Kidney (tissue), 14 donors: Measurements from ENCODE around the gene HSD17B4. TPM values are rescaled to one million over a fixed set of nuclear protein-coding genes. Genes with fewer than 3 reads are reported as not detected.
"Not testable (repeated sequence)": the region's sequence is repeated elsewhere in the genome, so short reads cannot be mapped to it uniquely, and the experiment has no call there.

Experiments used
- DNase-seq, 5 donors: peaks; one replicate each; pipeline ENCODE4 v3.0.0-alpha.2; 2013 to 2020
- FAIRE-seq: peaks from 2 replicates; lab custom pipeline; 2012; peaks lifted over from hg19 to GRCh38; lab: Jason Lieb, UNC
- H3K27ac ChIP-seq, 2 donors: one replicate each; pipeline ENCODE4 v1.7.0; 2013; ENCODE audit warnings: low read depth in 2 of 2, low read length in 2 of 2, inconsistent platforms in 1 of 2
- H3K27me3 ChIP-seq: one replicate; pipeline ENCODE4 v1.7.1; 2013; ENCODE audit warnings: low read length, inconsistent platforms; ENCODE audit not compliant: control insufficient read depth, insufficient read depth
- H3K36me3 ChIP-seq, 3 donors: one replicate each; pipeline versions ENCODE4 v1.7.0 to v1.7.1; 2013; ENCODE audit warnings: low read length in 3 of 3, control low read depth in 1 of 3, inconsistent platforms in 1 of 3; ENCODE audit not compliant: insufficient read depth in 3 of 3, control insufficient read depth in 2 of 3
- H3K4me1 ChIP-seq, 3 donors: one replicate each; pipeline versions ENCODE4 v1.7.0 to v1.7.1; 2013; ENCODE audit warnings: low read length in 3 of 3, inconsistent platforms in 1 of 3, low read depth in 1 of 3; ENCODE audit not compliant: control insufficient read depth in 2 of 3, insufficient read depth in 2 of 3
- H3K4me3 ChIP-seq, 3 donors: one replicate each; pipeline versions ENCODE4 v1.7.0 to v1.8.1; 2013; ENCODE audit warnings: low read length in 3 of 3, control low read depth in 1 of 3, inconsistent platforms in 1 of 3
- H3K9ac ChIP-seq, 3 donors: one replicate each; pipeline versions ENCODE4 v1.7.0 to v1.7.1; 2013; ENCODE audit warnings: low read length in 3 of 3, control low read depth in 1 of 3, inconsistent platforms in 1 of 3
- H3K9me3 ChIP-seq, 3 donors: one replicate each; pipeline versions ENCODE4 v1.7.0 to v1.7.1; 2013; ENCODE audit warnings: low read length in 3 of 3, control low read depth in 1 of 3, inconsistent platforms in 1 of 3; ENCODE audit not compliant: control insufficient read depth in 2 of 3, insufficient read depth in 1 of 3
- intact Hi-C: fragments of 100-400 bp; cut with DNase I; formaldehyde crosslinking; loops from one replicate; pipeline ENCODE4 v1.11.1; 2022
- polyA plus RNA-seq: library from polyadenylated mRNA; stranded (reverse); fragments of 350-450 nt; fragmentation: Illumina TruSeq; extraction: RNeasy Lipid Tissue Mini Kit (QIAGEN cat#74804); gene quantifications from one replicate; pipeline ENCODE4 v1.2.3, GENCODE V29; 2014; ENCODE audit warnings: low read depth, low replicate concordance; ENCODE audit not compliant: insufficient read depth
- total RNA-seq: library from RNA; stranded (reverse); fragmentation: NEBNext Ultra II Directional; extraction: Animal tissue kit (Norgen Biotek cat#: 25700); gene quantifications from one replicate; pipeline ENCODE4 v1.2.1, GENCODE V29; 2021
- TF ChIP-seq, protein P1 (sequence below): IDR thresholded peaks from 3 replicates; pipeline ENCODE4 v1.5.1; 2012; ENCODE audit warnings: mild to moderate bottlenecking, moderate library complexity, borderline replicate concordance; ENCODE audit not compliant: insufficient read depth; ENCODE audit errors: extremely low read depth
- donor health status: control.
- donor health status: control.
- donor health status: control.
- donor health status: control.
- donor health status: control.
- donor health status: DM: yes; HTN: yes; CAD: no.
- donor health status: Normal renal cell carcinoma (clear cell type).

HSD17B4 gene
- total and polyA plus RNA-seq, 2 donors from 2014 or later, result 202 to 212 TPM

DNA sequence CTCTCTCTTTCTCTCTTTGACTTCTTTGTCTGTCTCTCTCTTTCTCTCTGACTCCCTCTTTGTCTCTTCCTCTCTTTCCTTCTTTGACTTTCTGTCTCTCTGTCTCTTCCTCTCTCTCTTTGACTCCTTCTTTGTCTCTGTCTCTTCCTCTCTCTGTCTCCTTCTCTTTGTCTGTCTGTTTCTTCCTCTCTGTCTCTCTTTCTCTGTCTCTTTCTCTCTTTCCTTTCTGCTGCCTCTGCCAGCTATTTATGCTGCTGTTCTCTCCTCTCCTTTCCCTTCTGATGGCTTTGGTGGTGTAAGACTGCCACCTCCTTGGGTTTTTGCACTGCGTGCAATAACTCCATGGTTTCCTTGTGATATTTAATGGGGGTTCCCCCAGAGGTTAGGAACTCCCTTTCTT is 24.1 kb upstream of the HSD17B4 start:
- intact Hi-C loops, H3K27ac ChIP-seq, H3K27me3 ChIP-seq, H3K9ac ChIP-seq, H3K36me3 ChIP-seq, FAIRE-seq, H3K9me3 ChIP-seq, H3K4me3 ChIP-seq, DNase-seq, H3K4me1 ChIP-seq: not testable (repeated sequence)

DNA sequence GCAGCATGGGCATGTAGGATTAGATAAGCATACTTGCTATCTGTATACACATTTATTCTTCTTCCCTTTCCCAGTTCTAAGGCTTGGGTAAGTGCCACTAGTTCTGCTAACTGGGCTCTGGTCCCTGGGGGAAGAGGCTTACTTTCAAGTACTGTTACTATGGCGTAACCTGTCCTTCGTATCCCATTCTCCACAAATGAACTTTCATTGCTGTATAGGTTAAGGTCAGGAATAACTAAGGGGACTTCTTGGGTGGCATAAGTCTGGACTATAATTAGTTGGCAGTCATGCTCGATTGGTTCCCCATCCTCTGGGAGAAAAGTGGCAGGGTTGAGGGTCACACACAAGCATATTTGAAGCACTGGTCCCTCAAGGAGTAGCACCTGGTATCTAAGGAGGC is 23.7 kb upstream of the HSD17B4 start:
- H3K4me3 ChIP-seq, H3K9me3 ChIP-seq, H3K27me3 ChIP-seq, intact Hi-C loops, FAIRE-seq, H3K9ac ChIP-seq, H3K36me3 ChIP-seq, H3K27ac ChIP-seq, H3K4me1 ChIP-seq, DNase-seq: not testable (repeated sequence)

DNA sequence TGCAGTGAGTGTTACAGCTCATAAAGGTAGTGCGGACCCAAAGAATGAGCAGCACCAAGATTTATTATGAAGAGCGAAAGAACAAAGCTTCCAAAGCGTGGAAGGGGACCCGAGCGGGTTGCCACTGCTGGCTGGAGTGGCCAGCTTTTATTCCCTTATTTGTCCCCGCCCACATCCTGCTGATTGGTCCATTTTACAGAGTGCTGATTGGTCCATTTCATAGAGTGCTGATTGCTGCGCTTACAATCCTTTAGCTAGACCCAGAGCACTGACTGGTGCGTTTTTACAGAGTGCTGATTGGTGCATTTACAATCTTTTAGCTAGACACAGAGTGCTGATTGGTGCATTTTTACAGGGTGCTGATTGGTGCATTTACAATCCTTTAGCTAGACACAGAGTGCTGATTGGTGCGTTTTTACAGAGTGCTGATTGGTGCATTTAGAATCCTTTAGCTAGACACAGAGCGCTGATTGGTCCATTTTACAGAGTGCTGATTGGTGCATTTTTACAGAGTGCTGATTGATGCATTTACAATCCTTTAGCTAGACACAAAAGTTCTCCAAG is 19.5 kb upstream of the HSD17B4 start:
- H3K9me3 ChIP-seq, DNase-seq, H3K36me3 ChIP-seq, H3K9ac ChIP-seq, H3K4me1 ChIP-seq, intact Hi-C loops, H3K27me3 ChIP-seq, FAIRE-seq, H3K4me3 ChIP-seq, H3K27ac ChIP-seq: not testable (repeated sequence)

DNA sequence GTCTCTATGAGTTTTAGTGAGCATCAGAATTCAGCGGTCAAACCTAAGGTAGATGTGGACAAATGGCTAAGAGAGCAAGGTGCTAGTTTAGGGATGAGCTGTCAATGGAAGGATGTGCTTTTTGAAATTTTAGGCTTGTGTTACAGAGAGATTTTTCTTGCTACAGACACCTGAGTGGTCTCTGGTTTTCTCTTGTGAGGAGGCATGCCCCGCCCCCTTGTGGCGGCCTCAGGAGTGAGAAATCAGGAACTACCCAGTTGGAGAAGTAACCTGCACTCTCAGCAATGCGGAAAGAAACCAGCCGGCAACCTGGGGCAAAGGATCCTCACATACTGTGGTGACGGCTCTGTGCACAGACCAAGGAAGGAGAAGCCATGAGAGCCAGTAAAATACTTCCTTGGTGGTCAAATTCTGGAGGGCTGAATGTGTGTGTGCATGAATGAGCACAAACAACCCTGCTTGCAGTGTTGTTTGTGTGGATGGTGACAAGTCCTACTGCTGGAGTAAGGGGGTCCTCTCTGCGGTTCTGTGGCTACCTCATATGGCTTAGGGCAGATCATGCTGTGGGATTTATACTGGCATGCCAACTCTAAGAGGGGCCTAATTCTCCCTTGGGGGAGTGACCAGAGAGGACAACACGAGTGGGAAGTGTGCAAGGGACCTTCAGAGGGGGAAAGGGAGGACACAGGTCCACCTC is 16.7 kb upstream of the HSD17B4 start:
- no peak overlapping the region for H3K9ac ChIP-seq
- DNase-seq (peak; percentile 67 to 85 (median 68)), FAIRE-seq (no peak)
- intact Hi-C loops, result no loop called here
- no peaks in the 10 kb centered on the region for H3K9me3 ChIP-seq
- TF ChIP-seq, protein P1, sequence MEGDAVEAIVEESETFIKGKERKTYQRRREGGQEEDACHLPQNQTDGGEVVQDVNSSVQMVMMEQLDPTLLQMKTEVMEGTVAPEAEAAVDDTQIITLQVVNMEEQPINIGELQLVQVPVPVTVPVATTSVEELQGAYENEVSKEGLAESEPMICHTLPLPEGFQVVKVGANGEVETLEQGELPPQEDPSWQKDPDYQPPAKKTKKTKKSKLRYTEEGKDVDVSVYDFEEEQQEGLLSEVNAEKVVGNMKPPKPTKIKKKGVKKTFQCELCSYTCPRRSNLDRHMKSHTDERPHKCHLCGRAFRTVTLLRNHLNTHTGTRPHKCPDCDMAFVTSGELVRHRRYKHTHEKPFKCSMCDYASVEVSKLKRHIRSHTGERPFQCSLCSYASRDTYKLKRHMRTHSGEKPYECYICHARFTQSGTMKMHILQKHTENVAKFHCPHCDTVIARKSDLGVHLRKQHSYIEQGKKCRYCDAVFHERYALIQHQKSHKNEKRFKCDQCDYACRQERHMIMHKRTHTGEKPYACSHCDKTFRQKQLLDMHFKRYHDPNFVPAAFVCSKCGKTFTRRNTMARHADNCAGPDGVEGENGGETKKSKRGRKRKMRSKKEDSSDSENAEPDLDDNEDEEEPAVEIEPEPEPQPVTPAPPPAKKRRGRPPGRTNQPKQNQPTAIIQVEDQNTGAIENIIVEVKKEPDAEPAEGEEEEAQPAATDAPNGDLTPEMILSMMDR, result peak; percentile 57
- no peak overlapping the region for H3K27ac ChIP-seq
- no peak overlapping the region for H3K4me3 ChIP-seq
- H3K27me3 ChIP-seq, result no peaks in the 10 kb centered on the region
- no peaks in the 10 kb centered on the region for H3K36me3 ChIP-seq
- no peaks in the 10 kb centered on the region for H3K4me1 ChIP-seq

DNA sequence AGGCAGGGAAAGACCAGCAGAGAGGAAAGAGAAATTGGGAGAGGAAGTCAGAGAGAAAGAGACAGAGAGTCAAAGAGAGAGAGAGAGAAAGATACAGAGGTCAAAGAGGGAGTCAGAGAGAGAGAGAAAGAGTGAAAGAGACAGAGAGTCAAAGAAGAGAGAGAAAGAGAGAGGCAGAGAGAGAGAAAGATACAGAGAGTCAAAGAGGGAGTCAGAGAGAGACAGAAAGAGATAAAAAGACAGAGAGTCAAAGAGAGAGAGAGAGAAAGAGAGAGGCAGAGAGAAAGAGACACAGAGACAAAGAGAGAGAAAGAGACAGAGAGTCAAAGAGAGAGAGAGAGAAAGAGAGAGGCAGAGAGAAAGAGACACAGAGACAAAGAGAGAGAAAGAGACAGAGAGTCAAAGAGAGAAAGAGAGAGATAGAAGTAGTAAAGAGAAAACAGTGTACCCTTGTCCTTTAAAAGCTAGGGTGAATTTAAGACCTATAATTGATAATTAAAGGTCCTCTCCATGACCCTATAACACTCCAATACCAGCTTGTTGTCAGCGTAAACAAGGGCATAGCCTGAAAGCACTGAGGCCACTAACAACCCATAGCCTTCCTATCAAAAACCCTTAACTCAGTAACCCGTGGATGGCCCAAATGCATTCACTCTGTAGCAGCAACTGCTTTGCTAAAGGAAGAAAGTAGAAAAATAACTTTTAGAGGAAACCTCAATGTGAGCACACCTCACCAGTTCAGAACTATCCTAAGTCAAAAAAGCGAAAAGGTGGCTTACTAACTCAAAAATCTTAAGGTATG is 14.3 kb upstream of the HSD17B4 start:
- H3K4me3 ChIP-seq, FAIRE-seq, H3K36me3 ChIP-seq, DNase-seq, H3K27ac ChIP-seq, H3K9me3 ChIP-seq, H3K4me1 ChIP-seq, H3K9ac ChIP-seq, intact Hi-C loops, H3K27me3 ChIP-seq: not testable (repeated sequence)

DNA sequence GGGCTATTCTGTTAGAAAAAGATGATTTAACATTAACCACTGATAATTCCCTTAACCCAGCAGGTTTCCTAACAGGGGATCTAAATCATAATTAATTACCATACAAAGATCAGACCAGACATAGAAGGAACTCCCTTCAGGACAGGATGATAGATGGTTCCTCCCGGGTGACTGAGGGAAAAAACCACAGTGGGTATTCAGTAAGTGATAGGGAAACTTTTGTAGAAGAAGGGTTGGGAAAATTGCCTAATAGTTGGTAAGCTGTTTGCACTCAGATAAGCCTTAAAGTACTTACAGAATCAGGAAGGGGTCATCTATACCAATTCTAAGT is 13.7 kb upstream of the HSD17B4 start:
- H3K9me3 ChIP-seq, H3K4me3 ChIP-seq, H3K27me3 ChIP-seq, H3K4me1 ChIP-seq, H3K27ac ChIP-seq, DNase-seq, H3K9ac ChIP-seq, H3K36me3 ChIP-seq, FAIRE-seq, intact Hi-C loops: not testable (repeated sequence)
